ENCODE results near the gene CNIH4. TPM values are rescaled to one million over a fixed set of nuclear protein-coding genes. Genes with fewer than 3 reads are reported as not detected.

Gene CNIH4
- total RNA-seq, 1 donor from 2014 or later: 60.7 TPM

GRCh38 chr1:224387943-224388342 lies 31.3 kb downstream of the CNIH4 start:
- H3K4me3 Mint-ChIP-seq (ENCODE audit: low read depth): no peak overlapping the region
- H3K36me3 Mint-ChIP-seq (ENCODE audit: low read depth): peaks cover 89% of the 10 kb centered on the region
- intact Hi-C loops (cut with micrococcal nuclease): no loop called here
- H3K4me1 Mint-ChIP-seq (ENCODE audit: low read depth): peaks cover 33% of the 10 kb centered on the region
- no peaks in the 10 kb centered on the region for H3K9me3 Mint-ChIP-seq
- peak overlapping the region; percentile 52 for H3K27ac Mint-ChIP-seq
- H3K27me3 Mint-ChIP-seq (ENCODE audit: low read depth): no peaks in the 10 kb centered on the region
- no peak for DNase-seq (ENCODE audit: low spot score)

DNA sequence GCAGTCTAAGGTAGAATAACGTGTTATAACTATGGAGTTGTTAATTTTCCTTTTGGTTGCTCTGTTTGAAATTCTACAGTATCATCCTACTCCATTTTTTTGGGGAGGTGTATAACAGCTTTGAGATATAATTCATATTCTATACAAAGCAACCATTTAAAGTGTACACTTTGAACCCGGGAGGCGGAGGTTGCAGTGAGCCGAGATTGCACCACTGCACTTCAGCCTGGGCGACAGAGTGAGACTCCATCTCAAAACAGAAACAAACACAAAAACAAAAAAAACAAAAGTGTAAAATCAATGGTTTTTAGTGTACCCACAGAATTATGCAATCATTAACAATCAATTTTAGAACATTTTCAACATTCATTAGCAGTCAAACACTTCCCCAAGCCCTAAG lies 33.8 kb downstream of the CNIH4 start:
- H3K9me3 Mint-ChIP-seq: no peaks in the 10 kb centered on the region
- H3K27ac Mint-ChIP-seq: no peak overlapping the region
- no peak overlapping the region for H3K4me3 Mint-ChIP-seq (ENCODE audit: low read depth)
- H3K36me3 Mint-ChIP-seq (ENCODE audit: low read depth): peaks cover 87% of the 10 kb centered on the region
- intact Hi-C loops (cut with micrococcal nuclease): no loop called here
- DNase-seq (ENCODE audit: low spot score): no peak
- H3K27me3 Mint-ChIP-seq (ENCODE audit: low read depth): no peaks in the 10 kb centered on the region
- H3K4me1 Mint-ChIP-seq (ENCODE audit: low read depth): peaks cover 34% of the 10 kb centered on the region

DNA sequence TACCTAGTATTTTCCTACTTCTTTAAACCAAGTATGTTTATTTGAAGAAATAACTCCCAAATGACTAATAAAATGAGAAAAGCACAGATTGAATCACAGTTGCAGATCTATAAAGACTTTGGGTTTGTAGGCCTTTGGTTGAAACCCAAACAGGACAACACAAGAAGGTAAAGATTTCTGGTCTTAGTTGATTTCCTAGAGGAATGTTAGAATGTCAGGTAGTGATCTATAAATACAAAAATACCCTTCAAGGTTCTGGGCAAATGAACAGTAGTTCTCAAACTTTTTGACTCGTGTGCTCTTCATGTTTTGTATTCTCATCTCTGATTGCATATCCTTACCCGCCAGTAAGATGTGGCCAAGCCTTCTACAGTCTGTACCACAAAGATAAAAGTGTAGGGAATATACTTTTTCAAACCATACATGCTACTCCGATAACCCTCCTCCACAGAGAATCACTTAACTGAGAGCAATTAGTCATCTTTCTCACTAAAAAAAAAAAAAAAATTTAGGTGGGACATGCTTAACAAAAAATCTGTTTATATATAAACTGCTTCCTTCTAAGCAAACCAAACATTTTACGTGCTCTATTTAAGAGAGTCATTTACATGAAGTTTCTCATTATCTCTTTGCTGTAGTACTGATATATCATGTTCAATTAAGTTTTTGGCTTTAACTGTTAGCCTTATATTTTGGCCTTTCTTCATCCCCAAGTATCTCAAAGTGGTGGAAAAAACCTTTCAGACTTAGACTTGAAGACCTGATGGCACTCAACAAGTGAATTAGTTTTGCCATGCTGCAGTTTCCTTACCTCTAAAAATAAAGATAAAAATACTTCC lies 36.0 kb downstream of the CNIH4 start:
- Mint-ChIP-seq H3K4me3 (ENCODE audit: low read depth) (no peak overlapping the region), H3K9me3 (no peaks in the 10 kb centered on the region), H3K27me3 (ENCODE audit: low read depth) (no peaks in the 10 kb centered on the region), H3K36me3 (ENCODE audit: low read depth) (peaks cover 89% of the 10 kb centered on the region), H3K27ac (peak overlapping the region; percentile 72), H3K4me1 (ENCODE audit: low read depth) (peaks cover 29% of the 10 kb centered on the region)
- no peak for DNase-seq (ENCODE audit: low spot score)
- intact Hi-C loops (cut with micrococcal nuclease): loop anchor here (2.0 kb wide), 1 partner anchor 14 kb away; no protein-coding TSS in a partner anchor

GRCh38 chr1:224393294-224393693 lies 36.6 kb downstream of the CNIH4 start:
- peaks cover 24% of the 10 kb centered on the region for H3K4me1 Mint-ChIP-seq (ENCODE audit: low read depth)
- no peak overlapping the region for H3K27ac Mint-ChIP-seq
- intact Hi-C loops (cut with micrococcal nuclease): loop anchor here (2.0 kb wide), 1 partner anchor 14 kb away; no protein-coding TSS in a partner anchor
- no peaks in the 10 kb centered on the region for H3K27me3 Mint-ChIP-seq (ENCODE audit: low read depth)
- H3K4me3 Mint-ChIP-seq (ENCODE audit: low read depth): no peak overlapping the region
- H3K9me3 Mint-ChIP-seq: no peaks in the 10 kb centered on the region
- H3K36me3 Mint-ChIP-seq (ENCODE audit: low read depth): peaks cover 89% of the 10 kb centered on the region
- no peak for DNase-seq (ENCODE audit: low spot score)

DNA sequence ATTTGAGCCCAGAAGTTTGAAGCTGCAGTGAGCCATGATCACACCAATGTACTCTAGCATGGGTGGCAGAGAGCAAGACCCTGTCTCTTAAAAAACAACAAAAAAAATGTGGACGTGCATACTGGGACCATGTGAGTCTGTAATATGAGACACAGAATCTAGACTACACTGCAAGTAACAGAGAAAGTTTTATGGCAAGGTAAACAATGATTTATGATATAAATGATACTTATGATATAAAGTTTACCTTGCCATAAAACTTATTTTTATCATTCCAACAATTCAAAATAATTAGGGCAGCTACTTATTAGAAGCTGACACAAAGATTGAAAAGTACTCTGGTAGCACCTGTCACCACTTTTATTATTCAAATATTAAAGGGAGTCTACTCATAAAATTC lies 43.2 kb downstream of the CNIH4 start:
- Mint-ChIP-seq H3K27ac (peak overlapping the region; percentile 38), H3K36me3 (ENCODE audit: low read depth) (peaks cover 65% of the 10 kb centered on the region)

GRCh38 chr1:224402472-224403036 lies 45.9 kb downstream of the CNIH4 start:
- intact Hi-C loops (cut with micrococcal nuclease): no loop called here
- no peak overlapping the region for H3K27ac Mint-ChIP-seq
- peaks cover 11% of the 10 kb centered on the region for H3K4me1 Mint-ChIP-seq (ENCODE audit: low read depth)
- no peak overlapping the region for H3K4me3 Mint-ChIP-seq (ENCODE audit: low read depth)
- no peaks in the 10 kb centered on the region for H3K27me3 Mint-ChIP-seq (ENCODE audit: low read depth)
- peaks cover 66% of the 10 kb centered on the region for H3K36me3 Mint-ChIP-seq (ENCODE audit: low read depth)
- DNase-seq (ENCODE audit: low spot score): no peak
- H3K9me3 Mint-ChIP-seq: no peaks in the 10 kb centered on the region

More for the DNA sequence above, 43.2 kb downstream of the CNIH4 start:
- peaks cover 11% of the 10 kb centered on the region for H3K4me1 Mint-ChIP-seq (ENCODE audit: low read depth)
- H3K27me3 Mint-ChIP-seq (ENCODE audit: low read depth): no peaks in the 10 kb centered on the region
- DNase-seq (ENCODE audit: low spot score): no peak
- no peaks in the 10 kb centered on the region for H3K9me3 Mint-ChIP-seq
- intact Hi-C loops (cut with micrococcal nuclease): no loop called here
- no peak overlapping the region for H3K4me3 Mint-ChIP-seq (ENCODE audit: low read depth)

DNA sequence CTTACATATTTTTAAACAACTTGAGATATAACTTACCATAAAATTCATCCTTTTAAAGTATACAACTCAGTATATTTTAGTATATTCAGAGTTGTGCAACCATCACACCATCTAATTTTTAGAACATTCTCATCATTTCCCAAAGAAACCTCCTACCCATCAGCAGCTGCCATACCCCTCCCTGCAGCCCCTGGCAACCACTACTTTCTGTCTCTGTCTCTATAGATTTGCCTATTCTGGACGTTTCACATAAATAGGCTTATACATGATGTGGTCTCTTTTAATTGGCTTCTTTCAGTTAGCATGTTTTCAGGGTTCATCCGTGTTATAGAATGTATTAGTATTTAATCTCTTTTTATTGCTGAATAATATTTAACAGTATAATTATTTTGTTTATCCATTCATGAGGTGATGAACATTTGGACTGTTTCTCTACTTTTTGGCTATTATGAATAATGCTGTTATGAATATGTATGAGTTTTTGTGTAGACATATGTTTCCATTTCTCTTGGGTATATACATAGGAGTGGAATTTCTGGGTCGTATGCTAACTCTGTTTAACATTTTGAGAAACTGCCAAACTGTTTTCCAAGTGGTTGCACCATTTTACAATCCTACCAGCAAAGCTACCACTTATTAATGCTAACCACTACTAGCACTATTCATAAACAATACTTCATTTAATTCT lies 48.4 kb downstream of the CNIH4 start:
- DNase-seq (ENCODE audit: low spot score): no peak
- peaks cover 59% of the 10 kb centered on the region for H3K36me3 Mint-ChIP-seq (ENCODE audit: low read depth)
- H3K27ac Mint-ChIP-seq: no peak overlapping the region
- no peak overlapping the region for H3K4me3 Mint-ChIP-seq (ENCODE audit: low read depth)
- H3K9me3 Mint-ChIP-seq: no peaks in the 10 kb centered on the region
- H3K27me3 Mint-ChIP-seq (ENCODE audit: low read depth): no peaks in the 10 kb centered on the region
- H3K4me1 Mint-ChIP-seq (ENCODE audit: low read depth): peaks cover 11% of the 10 kb centered on the region
- intact Hi-C loops (cut with micrococcal nuclease): no loop called here

DNA sequence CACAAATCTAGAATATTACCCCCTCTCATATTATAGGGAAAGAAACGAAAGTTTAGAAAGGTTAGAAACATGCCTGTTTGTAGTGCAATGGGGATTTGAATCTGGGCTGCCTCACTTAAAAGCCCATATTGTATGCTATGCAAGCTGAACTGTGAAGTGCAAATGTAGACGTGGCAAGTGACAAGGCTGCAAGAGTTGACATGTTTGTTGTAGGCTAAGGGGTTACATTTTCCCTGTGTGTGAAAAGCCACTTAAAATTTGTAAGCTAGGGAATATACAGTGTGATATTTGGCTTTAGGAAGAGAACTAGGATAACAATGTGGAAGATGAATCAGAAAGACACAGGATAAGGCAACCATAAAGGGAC lies 48.9 kb downstream of the CNIH4 start:
- Mint-ChIP-seq H3K9me3 (no peaks in the 10 kb centered on the region), H3K4me3 (ENCODE audit: low read depth) (no peak overlapping the region), H3K4me1 (ENCODE audit: low read depth) (peaks cover 11% of the 10 kb centered on the region), H3K27ac (no peak overlapping the region), H3K27me3 (ENCODE audit: low read depth) (no peaks in the 10 kb centered on the region), H3K36me3 (ENCODE audit: low read depth) (peaks cover 62% of the 10 kb centered on the region)
- no peak for DNase-seq (ENCODE audit: low spot score)
- intact Hi-C loops (cut with micrococcal nuclease): no loop called here

- DNase-seq (ENCODE audit: low spot score): no peak
- intact Hi-C loops (cut with micrococcal nuclease): no loop called here
Observed at GRCh38 chr1:224406216-224406615, 49.5 kb downstream of the CNIH4 start.

GRCh38 chr1:224407571-224408293 lies 51.1 kb downstream of the CNIH4 start:
- no peak overlapping the region for H3K4me3 Mint-ChIP-seq (ENCODE audit: low read depth)
- H3K9me3 Mint-ChIP-seq: no peaks in the 10 kb centered on the region
- peaks cover 15% of the 10 kb centered on the region for H3K4me1 Mint-ChIP-seq (ENCODE audit: low read depth)
- no peak for DNase-seq (ENCODE audit: low spot score)
- H3K27me3 Mint-ChIP-seq (ENCODE audit: low read depth): no peaks in the 10 kb centered on the region
- no peak overlapping the region for H3K27ac Mint-ChIP-seq
- peaks cover 66% of the 10 kb centered on the region for H3K36me3 Mint-ChIP-seq (ENCODE audit: low read depth)
- intact Hi-C loops (cut with micrococcal nuclease): no loop called here

More at GRCh38 chr1:224406216-224406615, 49.5 kb downstream of the CNIH4 start:
- H3K4me1 Mint-ChIP-seq (ENCODE audit: low read depth): peaks cover 11% of the 10 kb centered on the region
- H3K36me3 Mint-ChIP-seq (ENCODE audit: low read depth): peaks cover 60% of the 10 kb centered on the region
- no peaks in the 10 kb centered on the region for H3K9me3 Mint-ChIP-seq
- no peak overlapping the region for H3K4me3 Mint-ChIP-seq (ENCODE audit: low read depth)
- peak overlapping the region; percentile 7 for H3K27ac Mint-ChIP-seq
- H3K27me3 Mint-ChIP-seq (ENCODE audit: low read depth): no peaks in the 10 kb centered on the region

DNA sequence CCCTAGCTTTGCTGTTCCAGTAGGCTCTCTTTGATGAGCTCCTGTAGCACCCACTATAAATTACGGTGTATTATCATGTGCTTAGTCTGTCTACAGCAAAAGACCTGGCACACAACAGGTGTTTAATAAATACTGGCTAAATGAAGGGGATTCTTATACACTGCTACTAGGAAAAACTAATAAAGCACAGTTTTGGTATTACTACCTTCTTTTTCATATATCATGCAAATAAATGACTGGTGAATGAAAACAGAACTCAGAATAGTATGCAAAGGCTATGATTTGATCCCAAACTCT lies 51.6 kb downstream of the CNIH4 start:
- H3K36me3 Mint-ChIP-seq (ENCODE audit: low read depth): peaks cover 71% of the 10 kb centered on the region
- no peaks in the 10 kb centered on the region for H3K27me3 Mint-ChIP-seq (ENCODE audit: low read depth)
- peaks cover 15% of the 10 kb centered on the region for H3K4me1 Mint-ChIP-seq (ENCODE audit: low read depth)
- no peak overlapping the region for H3K4me3 Mint-ChIP-seq (ENCODE audit: low read depth)
- no peak overlapping the region for H3K27ac Mint-ChIP-seq
- intact Hi-C loops (cut with micrococcal nuclease): no loop called here
- no peaks in the 10 kb centered on the region for H3K9me3 Mint-ChIP-seq
- no peak for DNase-seq (ENCODE audit: low spot score)

DNA sequence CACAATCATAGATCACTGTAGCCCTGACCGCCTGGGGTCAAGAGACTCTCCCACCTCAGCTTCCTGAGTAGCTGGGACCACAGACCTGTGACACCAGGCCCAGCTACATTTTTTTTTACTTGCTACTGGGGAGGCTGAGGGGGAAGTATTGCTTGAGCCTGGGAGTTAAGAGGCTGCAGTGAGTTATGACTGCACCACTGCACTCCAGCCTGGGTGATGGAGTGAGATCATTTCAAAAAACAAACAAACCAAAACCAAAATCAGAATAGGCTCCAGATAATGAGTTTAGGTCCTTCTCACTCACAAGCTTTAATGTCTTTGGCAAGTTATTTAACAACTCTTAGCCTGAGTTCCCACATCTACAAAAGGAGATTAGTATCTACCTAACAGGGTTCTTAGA lies 55.1 kb downstream of the CNIH4 start:
- no peak for DNase-seq (ENCODE audit: low spot score)
- no peak overlapping the region for H3K27ac Mint-ChIP-seq
- H3K27me3 Mint-ChIP-seq (ENCODE audit: low read depth): no peaks in the 10 kb centered on the region
- H3K36me3 Mint-ChIP-seq (ENCODE audit: low read depth): peaks cover 67% of the 10 kb centered on the region
- intact Hi-C loops (cut with micrococcal nuclease): no loop called here
- H3K4me1 Mint-ChIP-seq (ENCODE audit: low read depth): peaks cover 12% of the 10 kb centered on the region
- no peak overlapping the region for H3K4me3 Mint-ChIP-seq (ENCODE audit: low read depth)
- no peaks in the 10 kb centered on the region for H3K9me3 Mint-ChIP-seq

Data from activated T-helper 2 cell treated with anti-CD3 and anti-CD28 coated beads, Interferon-gamma antibody, Interleukin-2, Interleukin-4, amounts not matched to agents 10 μg/mL and 5 μg/mL and 100 μg/mL, durations not matched to agents 14 hours and 24 hours and 36 hours (primary cell).